Measurements from ENCODE around the gene NME8. TPM values are rescaled to one million over a fixed set of nuclear protein-coding genes. Genes with fewer than 3 reads are reported as not detected.
A peak's percentile ranks its signal among the peaks of the same experiment; 100 is the strongest.

NME8 gene
- total RNA-seq, 1 experiment from 2014 or later = not detected

DNA sequence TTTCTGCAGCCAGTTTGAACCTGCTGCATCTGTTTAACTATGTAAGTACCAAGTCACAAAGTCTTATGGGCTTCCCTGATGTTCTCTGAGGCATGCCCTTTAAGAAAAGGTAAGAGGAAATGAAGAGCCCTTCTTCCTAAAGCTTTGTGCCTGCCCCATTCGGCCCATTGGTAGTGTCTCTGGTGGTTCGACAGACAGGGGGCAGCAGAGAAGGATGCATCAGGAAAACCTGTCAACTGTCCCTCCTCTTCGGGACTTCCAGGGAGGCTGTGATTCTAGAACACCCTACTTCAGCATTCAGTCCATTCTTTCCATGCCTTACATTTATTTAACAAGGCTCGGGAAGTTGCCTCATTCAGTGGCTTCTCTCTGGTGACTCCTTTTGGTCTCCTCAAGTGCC is 70.1 kb downstream of the NME8 start:
- no peak for DNase-seq (ENCODE audit: low read depth, low spot score)
- ChIA-PET POLR2A (no interaction called here), CTCF (interaction anchor here (0.7 to 2.5 kb wide), 4 partner anchors 11 to 450 kb away, joined by 3 to 9 read pairs (median 3); no protein-coding TSS in a partner anchor), RAD21 (ENCODE audit: low non-redundant PET in 1 of 2, low total read pairs in 2 of 2, uncharacterized antibody in 2 of 2, unreplicated experiment in 2 of 2) (no interaction called here)
- no peaks in the 10 kb centered on the region for H3K9me2 ChIP-seq (ENCODE audit: insufficient read depth)
- TF ChIP-seq, protein P1, sequence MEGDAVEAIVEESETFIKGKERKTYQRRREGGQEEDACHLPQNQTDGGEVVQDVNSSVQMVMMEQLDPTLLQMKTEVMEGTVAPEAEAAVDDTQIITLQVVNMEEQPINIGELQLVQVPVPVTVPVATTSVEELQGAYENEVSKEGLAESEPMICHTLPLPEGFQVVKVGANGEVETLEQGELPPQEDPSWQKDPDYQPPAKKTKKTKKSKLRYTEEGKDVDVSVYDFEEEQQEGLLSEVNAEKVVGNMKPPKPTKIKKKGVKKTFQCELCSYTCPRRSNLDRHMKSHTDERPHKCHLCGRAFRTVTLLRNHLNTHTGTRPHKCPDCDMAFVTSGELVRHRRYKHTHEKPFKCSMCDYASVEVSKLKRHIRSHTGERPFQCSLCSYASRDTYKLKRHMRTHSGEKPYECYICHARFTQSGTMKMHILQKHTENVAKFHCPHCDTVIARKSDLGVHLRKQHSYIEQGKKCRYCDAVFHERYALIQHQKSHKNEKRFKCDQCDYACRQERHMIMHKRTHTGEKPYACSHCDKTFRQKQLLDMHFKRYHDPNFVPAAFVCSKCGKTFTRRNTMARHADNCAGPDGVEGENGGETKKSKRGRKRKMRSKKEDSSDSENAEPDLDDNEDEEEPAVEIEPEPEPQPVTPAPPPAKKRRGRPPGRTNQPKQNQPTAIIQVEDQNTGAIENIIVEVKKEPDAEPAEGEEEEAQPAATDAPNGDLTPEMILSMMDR (IDR thresholded peaks at IDR 0.05 in 2 of 3, conservative IDR thresholded peaks at IDR 0.05 in 1 of 3; ENCODE audit: borderline replicate concordance in 1 of 3, insufficient read depth in 1 of 3, low read depth in 2 of 3, low read length in 2 of 3) = 0 out of 6 replicates have a peak, but pooled peaks of 1 of the 3 experiments have one; percentile 23
- TF ChIP-seq, protein P2, sequence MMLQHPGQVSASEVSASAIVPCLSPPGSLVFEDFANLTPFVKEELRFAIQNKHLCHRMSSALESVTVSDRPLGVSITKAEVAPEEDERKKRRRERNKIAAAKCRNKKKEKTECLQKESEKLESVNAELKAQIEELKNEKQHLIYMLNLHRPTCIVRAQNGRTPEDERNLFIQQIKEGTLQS (IDR thresholded peaks at IDR 0.05) = no peak
- TF ChIP-seq EGR1 (IDR thresholded peaks at IDR 0.05; ENCODE audit: low read depth) = no peak
- intact Hi-C loops (cut with micrococcal nuclease) = loop anchor here (5.0 kb wide), 1 partner anchor 304 kb away; no protein-coding TSS in a partner anchor
- no peaks in the 10 kb centered on the region for H3K27me3 ChIP-seq (ENCODE audit: insufficient read depth, low read length)
- peaks cover 9 to 16% of the 10 kb centered on the region in 2 experiments; a peak in 2 of 4 replicates for H3K4me1 ChIP-seq (ENCODE audit: control insufficient read depth in 1 of 2, insufficient read depth in 2 of 2, low read length in 2 of 2)
- H3K79me2 ChIP-seq (ENCODE audit: insufficient read depth, low read length) = peaks cover 12% of the 10 kb centered on the region
- H4K20me1 ChIP-seq (ENCODE audit: insufficient read depth) = no peaks in the 10 kb centered on the region
- no peak overlapping the region for H2AFZ ChIP-seq (ENCODE audit: low read depth, low read length, poor library complexity, severe bottlenecking)
- no peaks in the 10 kb centered on the region for H3K9me3 ChIP-seq (ENCODE audit: control insufficient read depth in 1 of 2, insufficient read depth in 1 of 2, low read depth in 1 of 2, low read length in 2 of 2)
- no peak overlapping the region for H3K27ac ChIP-seq (ENCODE audit: low read depth, low read length)
- H3K4me3 ChIP-seq (replicated peaks in 1 of 2; ENCODE audit: low read depth in 1 of 2, low read length in 2 of 2) = no peak overlapping the region
- ATAC-seq = no peak
- no peak overlapping the region for H3K9ac ChIP-seq (ENCODE audit: low read length)
- no TSS peak for BruUV-seq (replicated peaks)
- no peak overlapping the region for H3K4me2 ChIP-seq (ENCODE audit: low read length)
- H3K36me3 ChIP-seq (ENCODE audit: control insufficient read depth in 1 of 2, insufficient read depth in 2 of 2, low read length in 2 of 2) = no peaks in the 10 kb centered on the region

DNA sequence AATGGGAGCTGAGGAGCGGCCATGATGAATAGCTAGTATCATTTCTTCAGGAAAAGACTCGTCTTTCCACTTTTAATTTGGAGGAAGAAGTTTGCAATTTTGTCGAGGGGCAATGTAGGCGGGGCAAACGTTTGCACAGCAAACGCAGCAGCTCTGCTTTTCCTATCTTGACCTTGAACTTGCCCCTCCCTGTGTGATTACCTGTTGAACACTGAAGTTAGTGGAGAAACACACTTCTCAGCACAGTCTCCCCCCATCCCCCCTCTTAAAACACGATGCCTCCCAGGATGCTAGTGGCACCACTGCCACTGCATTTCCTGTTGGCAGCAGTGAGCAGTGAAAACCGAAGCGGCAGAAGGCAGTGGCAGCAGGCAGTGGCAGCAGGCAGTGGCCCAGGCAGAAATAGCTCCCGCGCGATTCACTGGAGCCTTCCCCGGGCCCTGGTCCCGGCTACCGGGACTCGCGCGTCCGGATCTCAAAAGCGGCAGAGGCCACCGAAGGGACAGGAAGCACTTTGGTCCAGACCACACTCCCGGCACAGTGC is 72.0 kb downstream of the NME8 start, which contains the start of gene EPDR1:
Gene EPDR1 (plus strand): TSS at position 336 of the 544 bp plus-strand sequence. CDS start 300 bp downstream, outside the sequence.
- Histone ChIP-seq H3K9ac (ENCODE audit: low read length) (peak within 1 kb of the TSS; percentile 69), H2AFZ (ENCODE audit: low read depth, low read length, poor library complexity, severe bottlenecking) (peak within 1 kb of the TSS; percentile 67), H3K27me3 (ENCODE audit: insufficient read depth, low read length) (no peaks in the 10 kb centered on the region), H3K4me1 (ENCODE audit: control insufficient read depth in 1 of 2, insufficient read depth in 2 of 2, low read length in 2 of 2) (peaks cover 9 to 16% of the 10 kb centered on the region in 2 experiments; a peak in 2 of 4 replicates), H3K9me2 (ENCODE audit: insufficient read depth) (no peaks in the 10 kb centered on the region), H3K79me2 (ENCODE audit: insufficient read depth, low read length) (peaks cover 12% of the 10 kb centered on the region), H4K20me1 (ENCODE audit: insufficient read depth) (no peaks in the 10 kb centered on the region), H3K4me3 (replicated peaks in 1 of 2; ENCODE audit: low read depth in 1 of 2, low read length in 2 of 2) (peak within 1 kb of the TSS; percentile 48 to 64), H3K27ac (ENCODE audit: low read depth, low read length) (peak within 1 kb of the TSS; percentile 89), H3K4me2 (ENCODE audit: low read length) (peak within 1 kb of the TSS; percentile 72), H3K36me3 (ENCODE audit: control insufficient read depth in 1 of 2, insufficient read depth in 2 of 2, low read length in 2 of 2) (0 out of 4 replicates have a peak, but pooled peaks cover 0 to 4% of the 10 kb centered on the region in 2 experiments), H3K9me3 (ENCODE audit: control insufficient read depth in 1 of 2, insufficient read depth in 1 of 2, low read depth in 1 of 2, low read length in 2 of 2) (peaks cover 0 to 3% of the 10 kb centered on the region in 2 experiments; a peak in 1 of 4 replicates)
- CTCF ChIA-PET = interaction anchor here (0.9 to 1.0 kb wide), 2 partner anchors 13 to 450 kb away, joined by 3 read pairs; no protein-coding TSS in a partner anchor
- no peak for TF ChIP-seq SP1 (IDR thresholded peaks at IDR 0.05; ENCODE audit: low read depth)
- TF ChIP-seq EZH2phosphoT487 (IDR thresholded peaks at IDR 0.05; ENCODE audit: borderline replicate concordance) = no peak
- no peak for TF ChIP-seq YY1 (IDR thresholded peaks at IDR 0.05; ENCODE audit: extremely low read depth, insufficient replicate concordance, low read depth, low read length)
- no peak for TF ChIP-seq ELF1 (IDR thresholded peaks at IDR 0.05; ENCODE audit: borderline replicate concordance, low read depth)
- no peak for TF ChIP-seq FOSL1 (IDR thresholded peaks at IDR 0.05; ENCODE audit: low read depth)
- TF ChIP-seq ZFX (IDR thresholded peaks at IDR 0.05) = no peak
- TF ChIP-seq, protein P1 (IDR thresholded peaks at IDR 0.05 in 2 of 3, conservative IDR thresholded peaks at IDR 0.05 in 1 of 3; ENCODE audit: borderline replicate concordance in 1 of 3, insufficient read depth in 1 of 3, low read depth in 2 of 3, low read length in 2 of 3) = peak; percentile 16 to 26 (median 25); a peak in 1 of 6 replicates
- TF ChIP-seq POLR2AphosphoS5 (IDR thresholded peaks at IDR 0.05; ENCODE audit: low read depth, low read length) = peak; percentile 74
- no peak for TF ChIP-seq JUND (IDR thresholded peaks at IDR 0.05)
- TF ChIP-seq POLR2A (IDR thresholded peaks at IDR 0.05; ENCODE audit: borderline replicate concordance, extremely low read depth, insufficient read depth, insufficient read length) = no peak
- TF ChIP-seq, protein P2 (IDR thresholded peaks at IDR 0.05) = no peak
- TF ChIP-seq, protein P3, sequence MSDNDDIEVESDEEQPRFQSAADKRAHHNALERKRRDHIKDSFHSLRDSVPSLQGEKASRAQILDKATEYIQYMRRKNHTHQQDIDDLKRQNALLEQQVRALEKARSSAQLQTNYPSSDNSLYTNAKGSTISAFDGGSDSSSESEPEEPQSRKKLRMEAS (IDR thresholded peaks at IDR 0.05) = peak; percentile 52; the same call in 1 of the 2 replicates
- no peak for TF ChIP-seq EZH2 (IDR thresholded peaks at IDR 0.05)
- no peak for TF ChIP-seq SIN3A (IDR thresholded peaks at IDR 0.05; ENCODE audit: low read depth)
- peak; percentile 37 for DNase-seq (ENCODE audit: low read depth, low spot score)
- peak; percentile 75 for ATAC-seq
- POLR2A ChIA-PET = no interaction called here
- intact Hi-C loops (cut with micrococcal nuclease) = no loop called here
- BruUV-seq (replicated peaks) = no TSS peak
- RAD21 ChIA-PET (ENCODE audit: low non-redundant PET in 1 of 2, low total read pairs in 2 of 2, uncharacterized antibody in 2 of 2, unreplicated experiment in 2 of 2) = no interaction called here
